ENCODE results near the gene CPOX. TPM values are rescaled to one million over a fixed set of nuclear protein-coding genes. Genes with fewer than 3 reads are reported as not detected.

Gene CPOX
- total and polyA plus RNA-seq, 4 donors, result 9.8 to 22.2 (median 13.2) TPM

GRCh38 chr3:98532709-98533571 is 60.5 kb downstream of the CPOX start:
- ATAC-seq (ENCODE audit: insufficient read depth, low FRiP score), result no peak
- Histone ChIP-seq H3K36me3 (ENCODE audit: control insufficient read depth in 4 of 4, insufficient read depth in 4 of 4, low read length in 4 of 4) (no peaks in the 10 kb centered on the region), H3K27me3 (ENCODE audit: control insufficient read depth in 3 of 3, insufficient read depth in 3 of 3, low read length in 2 of 3) (no peaks in the 10 kb centered on the region), H3K4me3 (no peak overlapping the region), H3K9me3 (ENCODE audit: control insufficient read depth in 4 of 4, insufficient read depth in 3 of 4, low read length in 3 of 4) (no peaks in the 10 kb centered on the region), H3K9ac (ENCODE audit: insufficient read depth in 1 of 2, low read length in 2 of 2) (no peak overlapping the region), H3K27ac (ENCODE audit: low read depth in 1 of 2, low read length in 1 of 2) (no peak overlapping the region), H3K4me1 (ENCODE audit: control insufficient read depth in 5 of 5, insufficient read depth in 5 of 5, low read length in 5 of 5) (no peaks in the 10 kb centered on the region)
- no peak for TF ChIP-seq CTCF (IDR thresholded peaks at IDR 0.05; ENCODE audit: control extremely low read depth, extremely low read depth)
- whole genome bisulfite sequencing, 2 donors, result 91 to 93% methylated on average over 6 of the region's 6 CpGs
- no peak for DNase-seq

GRCh38 chr3:98532275-98532637 is 61.2 kb downstream of the CPOX start:
- Histone ChIP-seq H3K4me3 (no peak overlapping the region), H3K4me1 (ENCODE audit: control insufficient read depth in 5 of 5, insufficient read depth in 5 of 5, low read length in 5 of 5) (no peaks in the 10 kb centered on the region), H3K27ac (ENCODE audit: low read depth in 1 of 2, low read length in 1 of 2) (no peak overlapping the region), H3K27me3 (ENCODE audit: control insufficient read depth in 3 of 3, insufficient read depth in 3 of 3, low read length in 2 of 3) (no peaks in the 10 kb centered on the region), H3K9me3 (ENCODE audit: control insufficient read depth in 4 of 4, insufficient read depth in 3 of 4, low read length in 3 of 4) (no peaks in the 10 kb centered on the region), H3K36me3 (ENCODE audit: control insufficient read depth in 4 of 4, insufficient read depth in 4 of 4, low read length in 4 of 4) (no peaks in the 10 kb centered on the region), H3K9ac (ENCODE audit: insufficient read depth in 1 of 2, low read length in 2 of 2) (no peak overlapping the region)
- no peak for TF ChIP-seq CTCF (IDR thresholded peaks at IDR 0.05; ENCODE audit: control extremely low read depth, extremely low read depth)
- WGBS, 2 donors, result 86 to 87% methylated on average over 5 of the region's 5 CpGs
- ATAC-seq (ENCODE audit: insufficient read depth, low FRiP score), result no peak
- no peak for DNase-seq

- no peak for TF ChIP-seq CTCF (IDR thresholded peaks at IDR 0.05; ENCODE audit: control extremely low read depth, extremely low read depth)
- Histone ChIP-seq H3K36me3 (ENCODE audit: control insufficient read depth in 4 of 4, insufficient read depth in 4 of 4, low read length in 4 of 4) (no peaks in the 10 kb centered on the region), H3K27ac (ENCODE audit: low read depth in 1 of 2, low read length in 1 of 2) (no peak within 1 kb of the TSS), H3K9ac (ENCODE audit: insufficient read depth in 1 of 2, low read length in 2 of 2) (no peak within 1 kb of the TSS), H3K27me3 (ENCODE audit: control insufficient read depth in 3 of 3, insufficient read depth in 3 of 3, low read length in 2 of 3) (no peaks in the 10 kb centered on the region), H3K4me3 (no peak within 1 kb of the TSS), H3K4me1 (ENCODE audit: control insufficient read depth in 5 of 5, insufficient read depth in 5 of 5, low read length in 5 of 5) (no peaks in the 10 kb centered on the region), H3K9me3 (ENCODE audit: control insufficient read depth in 4 of 4, insufficient read depth in 3 of 4, low read length in 3 of 4) (no peaks in the 10 kb centered on the region)
- no peak for ATAC-seq (ENCODE audit: insufficient read depth, low FRiP score)
- no peak for DNase-seq
- WGBS, 2 donors, result 77 to 85% methylated on average over 7 of the region's 7 CpGs
Observed at GRCh38 chr3:98531622-98532274, 61.7 kb downstream of the CPOX start, which contains the start of gene GPR15. Gene GPR15 (plus strand): TSS chr3:98531978. CDS start chr3:98532034, 56 bp downstream.

Measured in lung (tissue), 12 donors.